ENCODE results near the gene OR2T27.
"Not testable (repeated sequence)": the region's sequence is repeated elsewhere in the genome, so short reads cannot be mapped to it uniquely, and the experiment has no call there.

DNA sequence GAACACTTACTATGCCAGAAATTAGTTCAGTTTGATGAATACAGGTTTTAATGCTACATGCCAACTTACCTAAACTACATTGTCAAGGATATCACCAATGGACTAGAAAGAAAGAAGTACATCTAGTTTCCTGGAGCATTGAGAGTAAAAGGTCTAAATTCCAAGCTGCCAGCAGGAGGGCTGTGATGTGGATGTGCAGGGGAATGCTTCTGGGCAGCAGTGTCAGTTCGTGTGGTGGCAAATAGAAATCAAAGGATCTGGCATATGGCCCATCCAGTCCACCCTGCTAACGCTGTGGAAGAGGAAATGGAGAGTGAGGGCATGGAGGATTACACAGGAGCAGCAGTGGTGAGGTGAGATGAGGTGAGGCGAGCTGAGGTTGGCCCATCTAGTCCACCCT lies 10.2 kb downstream of the OR2T27 start, which contains the start of gene OR2T35:
- TF ChIP-seq, protein P1, sequence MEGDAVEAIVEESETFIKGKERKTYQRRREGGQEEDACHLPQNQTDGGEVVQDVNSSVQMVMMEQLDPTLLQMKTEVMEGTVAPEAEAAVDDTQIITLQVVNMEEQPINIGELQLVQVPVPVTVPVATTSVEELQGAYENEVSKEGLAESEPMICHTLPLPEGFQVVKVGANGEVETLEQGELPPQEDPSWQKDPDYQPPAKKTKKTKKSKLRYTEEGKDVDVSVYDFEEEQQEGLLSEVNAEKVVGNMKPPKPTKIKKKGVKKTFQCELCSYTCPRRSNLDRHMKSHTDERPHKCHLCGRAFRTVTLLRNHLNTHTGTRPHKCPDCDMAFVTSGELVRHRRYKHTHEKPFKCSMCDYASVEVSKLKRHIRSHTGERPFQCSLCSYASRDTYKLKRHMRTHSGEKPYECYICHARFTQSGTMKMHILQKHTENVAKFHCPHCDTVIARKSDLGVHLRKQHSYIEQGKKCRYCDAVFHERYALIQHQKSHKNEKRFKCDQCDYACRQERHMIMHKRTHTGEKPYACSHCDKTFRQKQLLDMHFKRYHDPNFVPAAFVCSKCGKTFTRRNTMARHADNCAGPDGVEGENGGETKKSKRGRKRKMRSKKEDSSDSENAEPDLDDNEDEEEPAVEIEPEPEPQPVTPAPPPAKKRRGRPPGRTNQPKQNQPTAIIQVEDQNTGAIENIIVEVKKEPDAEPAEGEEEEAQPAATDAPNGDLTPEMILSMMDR (IDR thresholded peaks at IDR 0.05; ENCODE audit: insufficient read depth, low read length) = not testable (repeated sequence)
- not testable (repeated sequence) for TF ChIP-seq POLR2AphosphoS5, GABPA (IDR thresholded peaks at IDR 0.05; ENCODE audit: low read depth)
- TF ChIP-seq, protein P2, sequence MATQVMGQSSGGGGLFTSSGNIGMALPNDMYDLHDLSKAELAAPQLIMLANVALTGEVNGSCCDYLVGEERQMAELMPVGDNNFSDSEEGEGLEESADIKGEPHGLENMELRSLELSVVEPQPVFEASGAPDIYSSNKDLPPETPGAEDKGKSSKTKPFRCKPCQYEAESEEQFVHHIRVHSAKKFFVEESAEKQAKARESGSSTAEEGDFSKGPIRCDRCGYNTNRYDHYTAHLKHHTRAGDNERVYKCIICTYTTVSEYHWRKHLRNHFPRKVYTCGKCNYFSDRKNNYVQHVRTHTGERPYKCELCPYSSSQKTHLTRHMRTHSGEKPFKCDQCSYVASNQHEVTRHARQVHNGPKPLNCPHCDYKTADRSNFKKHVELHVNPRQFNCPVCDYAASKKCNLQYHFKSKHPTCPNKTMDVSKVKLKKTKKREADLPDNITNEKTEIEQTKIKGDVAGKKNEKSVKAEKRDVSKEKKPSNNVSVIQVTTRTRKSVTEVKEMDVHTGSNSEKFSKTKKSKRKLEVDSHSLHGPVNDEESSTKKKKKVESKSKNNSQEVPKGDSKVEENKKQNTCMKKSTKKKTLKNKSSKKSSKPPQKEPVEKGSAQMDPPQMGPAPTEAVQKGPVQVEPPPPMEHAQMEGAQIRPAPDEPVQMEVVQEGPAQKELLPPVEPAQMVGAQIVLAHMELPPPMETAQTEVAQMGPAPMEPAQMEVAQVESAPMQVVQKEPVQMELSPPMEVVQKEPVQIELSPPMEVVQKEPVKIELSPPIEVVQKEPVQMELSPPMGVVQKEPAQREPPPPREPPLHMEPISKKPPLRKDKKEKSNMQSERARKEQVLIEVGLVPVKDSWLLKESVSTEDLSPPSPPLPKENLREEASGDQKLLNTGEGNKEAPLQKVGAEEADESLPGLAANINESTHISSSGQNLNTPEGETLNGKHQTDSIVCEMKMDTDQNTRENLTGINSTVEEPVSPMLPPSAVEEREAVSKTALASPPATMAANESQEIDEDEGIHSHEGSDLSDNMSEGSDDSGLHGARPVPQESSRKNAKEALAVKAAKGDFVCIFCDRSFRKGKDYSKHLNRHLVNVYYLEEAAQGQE (IDR thresholded peaks at IDR 0.05; ENCODE audit: insufficient replicate concordance, low read depth) = not testable (repeated sequence)
